ENCODE data around the gene SUPT5H. TPM values are rescaled to one million over a fixed set of nuclear protein-coding genes. Genes with fewer than 3 reads are reported as not detected.

SUPT5H gene
- total and polyA plus RNA-seq, 2 of the 8 experiments (the other 6 are each of a cell fraction or from before 2014, with no cell fraction given): 77.8 to 111 TPM

GRCh38 chr19:39524495-39524894 is 79.1 kb downstream of the SUPT5H start:
- CTCF ChIA-PET (ENCODE audit: partially characterized antibody): interaction anchor here (0.8 to 4.2 kb wide), 4 partner anchors 9 to 49 kb away, joined by 3 to 21 read pairs (median 10); partner anchors contain the start of genes DLL3 and EID2B
- no peaks in the 10 kb centered on the region for H3K27me3 ChIP-seq (replicated peaks in 1 of 4; ENCODE audit: control insufficient read depth in 3 of 4, extremely low read depth in 1 of 4, insufficient read depth in 3 of 4, low read length in 3 of 4)
- H2AK5ac ChIP-seq (ENCODE audit: low read depth, low read length): no peak overlapping the region
- no peaks in the 10 kb centered on the region for H3K79me2 ChIP-seq (ENCODE audit: control insufficient read depth in 1 of 2, insufficient read depth in 2 of 2, low read length in 2 of 2)
- H3K23ac ChIP-seq (ENCODE audit: insufficient read length): no peak overlapping the region
- no peak overlapping the region for H3K27ac ChIP-seq (ENCODE audit: low read depth, low read length)
- H4K5ac ChIP-seq (ENCODE audit: insufficient read length, low read depth, low read length): no peak overlapping the region
- no peak overlapping the region for H3K4ac ChIP-seq (replicated peaks; ENCODE audit: insufficient read length, low read depth, low read length)
- H2BK15ac ChIP-seq (ENCODE audit: low read length): no peak overlapping the region
- no peak overlapping the region for H2BK120ac ChIP-seq (replicated peaks; ENCODE audit: low read depth, low read length)
- H4K91ac ChIP-seq (replicated peaks; ENCODE audit: insufficient read length, low read length): no peak overlapping the region
- H3K9ac ChIP-seq (replicated peaks in 1 of 4; ENCODE audit: extremely low read depth in 1 of 4, low read depth in 3 of 4, low read length in 3 of 4): no peak overlapping the region
- no peak overlapping the region for H3K4me2 ChIP-seq (ENCODE audit: insufficient read depth in 1 of 2, low read depth in 2 of 2, low read length in 2 of 2)
- no peak overlapping the region for H3K14ac ChIP-seq (ENCODE audit: insufficient read length)
- no peak overlapping the region for H3K56ac ChIP-seq (replicated peaks; ENCODE audit: insufficient read length, low read depth, low read length)
- peaks cover 2 to 13% (median 3%) of the 10 kb centered on the region in 4 experiments; a peak in 3 of 8 replicates for H3K36me3 ChIP-seq (ENCODE audit: control insufficient read depth in 2 of 4, insufficient read depth in 4 of 4, low read length in 3 of 4)
- no peak for DNase-seq (ENCODE audit: low read depth in 1 of 2, low spot score in 2 of 2)
- H3K4me3 ChIP-seq (ENCODE audit: extremely low read depth in 1 of 4, insufficient read depth in 2 of 4, low read depth in 3 of 4, low read length in 4 of 4): no peak overlapping the region
- no peak overlapping the region for H2BK5ac ChIP-seq (ENCODE audit: low read depth, low read length)
- FAIRE-seq: no peak
- H3K18ac ChIP-seq (ENCODE audit: extremely low read depth, low read length): no peak overlapping the region
- H3K79me1 ChIP-seq (ENCODE audit: low read depth, low read length): no peaks in the 10 kb centered on the region
- no peak overlapping the region for H2BK12ac ChIP-seq (ENCODE audit: low read depth, low read length)
- POLR2A ChIA-PET (ENCODE audit: partially characterized antibody): interaction anchor here (1.3 to 2.7 kb wide), 6 partner anchors 9 to 89 kb away, joined by 4 to 13 read pairs (median 6); partner anchors contain the start of gene RPS16
- H3K23me2 ChIP-seq (ENCODE audit: low read depth, low read length): no peaks in the 10 kb centered on the region
- H3K9me3 ChIP-seq (ENCODE audit: insufficient read depth in 2 of 2, low read depth in 1 of 2, low read length in 1 of 2): no peaks in the 10 kb centered on the region
- no peak overlapping the region for H2AFZ ChIP-seq (ENCODE audit: low read length)
- 89% methylated on average over 8 of the region's 8 CpGs; no CpG with 5 or more reads in 1 of the 2 experiments for WGBS, 2 experiments (ENCODE audit: extremely low coverage in 1 of 2, insufficient coverage in 1 of 2, insufficient read length in 1 of 2, insufficient replicate concordance in 2 of 2, low coverage in 1 of 2, low lambda C conversion rate in 2 of 2, missing lambda C conversion rate in 1 of 2)
- peaks cover 0 to 2% (median 0%) of the 10 kb centered on the region in 4 experiments; a peak in 1 of 7 replicates for H3K4me1 ChIP-seq (replicated peaks in 1 of 4; ENCODE audit: control insufficient read depth in 3 of 4, insufficient read depth in 4 of 4, low read length in 3 of 4)
- H4K8ac ChIP-seq (ENCODE audit: extremely low read depth, insufficient read depth, low read length): no peak overlapping the region
- TF ChIP-seq, protein P1, sequence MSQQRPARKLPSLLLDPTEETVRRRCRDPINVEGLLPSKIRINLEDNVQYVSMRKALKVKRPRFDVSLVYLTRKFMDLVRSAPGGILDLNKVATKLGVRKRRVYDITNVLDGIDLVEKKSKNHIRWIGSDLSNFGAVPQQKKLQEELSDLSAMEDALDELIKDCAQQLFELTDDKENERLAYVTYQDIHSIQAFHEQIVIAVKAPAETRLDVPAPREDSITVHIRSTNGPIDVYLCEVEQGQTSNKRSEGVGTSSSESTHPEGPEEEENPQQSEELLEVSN (IDR thresholded peaks at IDR 0.05): no peak
- TF ChIP-seq EGR1 (IDR thresholded peaks at IDR 0.05; ENCODE audit: borderline replicate concordance, low read depth, low read length) (no peak), TAF7 (optimal IDR thresholded peaks at IDR 0.05; ENCODE audit: borderline replicate concordance, low read depth, low read length) (no peak), SRF (IDR thresholded peaks at IDR 0.05; ENCODE audit: low read depth, low read length) (no peak), POLR2A (IDR thresholded peaks at IDR 0.05; ENCODE audit: control extremely low read depth in 1 of 2, low read depth in 2 of 2, low read length in 2 of 2) (no peak), YY1 (IDR thresholded peaks at IDR 0.05; ENCODE audit: low read depth, low read length) (no peak), TCF12 (IDR thresholded peaks at IDR 0.05; ENCODE audit: low read depth, low read length) (no peak), KDM5A (IDR thresholded peaks at IDR 0.05; ENCODE audit: low read length) (no peak), SIX5 (IDR thresholded peaks at IDR 0.05; ENCODE audit: low read depth, low read length) (no peak), SIRT6 (IDR thresholded peaks at IDR 0.05; ENCODE audit: low read length) (no peak)
- H2BK20ac ChIP-seq (ENCODE audit: low read length): no peak overlapping the region
- peaks cover 0 to 4% of the 10 kb centered on the region in 2 experiments for H4K20me1 ChIP-seq (replicated peaks in 1 of 2; ENCODE audit: control insufficient read depth in 1 of 2, insufficient read depth in 2 of 2, low read length in 2 of 2)

Data from H1 (cell line).